T1000 (cell line): ENCODE data around the gene VASH1.

Experiments
- DNase-seq: peaks from one replicate; lab custom pipeline; 2025; ENCODE audit warnings: mixed read lengths; lab: John Stamatoyannopoulos, UW

The VASH1 gene

GRCh38 chr14:76832503-76832988 lies 71.3 kb downstream of the VASH1 start:
- no peak for DNase-seq
